Activated T-cell treated with anti-CD3 and anti-CD28 coated beads, Interleukin-2, amount 50 U/mL, for 48 hours (primary cell): ENCODE results near the gene LTO1.
A peak's percentile ranks its signal among the peaks of the same experiment; 100 is the strongest.

Experiments used
- DNase-seq, 2 experiments: peaks; one replicate each; pipeline ENCODE4 v3.0.0-alpha.2; 2020

Gene LTO1, protein sequence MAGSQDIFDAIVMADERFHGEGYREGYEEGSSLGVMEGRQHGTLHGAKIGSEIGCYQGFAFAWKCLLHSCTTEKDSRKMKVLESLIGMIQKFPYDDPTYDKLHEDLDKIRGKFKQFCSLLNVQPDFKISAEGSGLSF

DNA sequence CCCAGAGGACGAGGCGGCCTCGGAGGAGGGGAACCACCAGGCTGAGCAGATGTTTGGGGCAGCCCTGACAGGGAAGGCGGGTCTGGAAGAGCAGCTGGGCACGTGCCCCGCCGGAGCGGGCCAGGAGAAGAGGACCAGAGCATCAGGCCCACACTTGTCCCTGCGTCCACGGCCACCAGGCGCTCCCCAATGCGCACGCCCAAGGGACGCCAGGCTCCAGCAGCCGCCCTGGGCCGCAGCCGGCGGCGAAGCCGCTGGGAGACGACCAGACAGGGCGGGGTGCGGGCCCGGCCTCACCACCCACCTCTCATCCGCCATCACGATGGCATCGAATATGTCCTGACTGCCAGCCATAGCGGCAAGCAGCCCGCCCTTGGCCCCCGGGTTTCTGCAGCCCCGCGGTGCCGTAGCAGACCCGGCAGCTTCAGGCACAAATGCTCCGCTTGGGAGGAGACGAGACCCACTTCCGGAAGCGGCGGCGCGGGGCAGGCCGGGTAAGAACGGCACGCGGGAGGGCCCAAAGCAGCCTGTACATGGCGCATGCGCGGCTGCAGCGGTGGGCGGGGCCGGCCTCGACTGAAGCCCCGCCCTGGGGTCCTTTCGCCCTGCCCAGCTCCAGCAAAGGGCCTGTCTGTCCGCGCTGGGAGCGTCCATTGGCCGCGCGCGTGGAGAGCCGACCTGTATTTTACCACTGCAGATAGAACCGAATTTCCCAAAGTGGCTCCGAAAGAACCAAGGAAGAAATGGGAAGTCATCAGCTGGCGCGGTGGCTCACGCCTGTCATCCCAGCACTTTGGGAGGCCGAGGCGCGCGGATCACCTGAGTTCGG is at the start of gene LTO1:
Gene LTO1, minus strand, starts transcription at position 468 of the 829 bp plus-strand sequence. Its CDS starts 114 bp downstream, at position 354.
- DNase-seq: peak; percentile 95 to 97

DNA sequence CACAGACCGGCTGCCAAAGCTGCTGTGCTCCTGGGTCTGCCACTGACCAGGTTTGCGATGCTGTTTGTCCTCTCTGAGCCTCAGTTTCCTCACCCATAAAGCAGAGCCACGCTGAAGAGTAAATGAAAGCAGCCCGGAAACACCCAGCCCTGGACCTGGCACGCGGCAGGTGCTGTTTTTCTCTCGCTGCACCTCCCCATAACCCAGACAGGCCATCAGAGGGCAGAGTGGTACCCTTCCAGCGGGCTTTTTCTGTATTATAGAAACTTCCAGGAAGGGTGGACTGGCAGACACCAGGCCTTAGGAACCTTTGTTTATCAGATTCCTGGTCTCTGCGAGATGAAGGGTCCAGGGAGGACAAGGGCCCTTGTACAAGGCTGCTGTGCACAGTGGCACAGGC is 46.6 kb upstream of the LTO1 start:
- DNase-seq: no peak

DNA sequence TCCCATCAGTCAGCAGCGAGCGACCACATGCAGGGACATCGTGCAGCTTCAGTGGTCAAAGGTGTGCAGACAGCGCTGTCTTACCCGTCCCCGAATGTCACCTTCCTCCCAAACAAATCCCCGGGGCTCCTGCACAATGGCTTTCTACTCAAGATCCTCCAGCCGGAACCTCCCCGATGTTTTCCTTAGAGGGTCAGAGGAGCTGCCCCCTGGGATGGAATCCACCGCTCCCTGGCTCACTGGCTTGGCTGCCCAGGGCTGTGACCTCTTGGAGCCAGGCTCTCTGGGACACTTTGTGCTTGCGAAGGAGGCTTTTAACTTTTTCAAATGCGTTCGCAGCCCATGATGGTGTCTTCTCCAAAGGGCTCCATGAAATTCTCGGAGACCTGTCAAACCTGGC is 46.0 kb upstream of the LTO1 start:
- DNase-seq: no peak

DNA sequence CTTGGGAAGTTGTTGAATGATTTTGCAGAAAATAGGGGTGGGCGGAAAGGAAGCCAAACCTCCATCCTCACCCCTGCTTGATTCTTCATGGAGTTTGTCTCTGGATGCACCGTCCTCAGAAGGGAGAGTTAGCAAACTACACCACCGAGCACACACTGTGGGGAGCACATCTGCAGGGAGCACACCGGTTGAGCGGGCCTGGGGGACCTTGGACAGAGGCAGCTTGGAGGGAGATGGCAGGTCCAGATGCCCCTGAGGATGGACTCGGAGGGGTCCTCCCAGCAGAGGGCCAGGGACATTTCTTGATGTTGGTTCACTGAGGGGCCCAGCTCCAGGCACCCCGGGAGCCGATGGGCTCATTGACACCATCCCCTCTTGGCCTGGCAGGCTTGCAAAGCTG is 43.8 kb upstream of the LTO1 start:
- DNase-seq: no peak

DNA sequence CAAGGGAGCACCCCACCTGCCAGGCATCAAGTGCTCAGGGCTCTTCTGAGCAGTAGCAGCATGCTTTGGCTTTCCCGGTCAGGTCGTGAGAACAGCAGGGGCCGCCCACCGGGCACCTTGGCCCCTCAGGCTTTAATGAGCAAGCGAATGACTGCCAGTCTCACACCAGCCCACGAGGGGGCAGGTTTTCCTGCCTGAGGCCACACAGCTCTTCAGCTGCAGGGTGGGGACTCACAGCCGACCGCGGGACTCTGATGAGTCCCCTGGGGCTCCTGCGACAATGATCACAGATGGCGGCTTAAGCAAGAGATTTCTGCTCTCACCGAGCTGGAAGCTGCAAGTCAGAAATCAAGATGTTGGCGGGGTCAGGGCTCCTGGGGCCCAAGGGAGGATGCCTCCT is 43.0 kb upstream of the LTO1 start:
- DNase-seq: peak; percentile 35 to 43

DNA sequence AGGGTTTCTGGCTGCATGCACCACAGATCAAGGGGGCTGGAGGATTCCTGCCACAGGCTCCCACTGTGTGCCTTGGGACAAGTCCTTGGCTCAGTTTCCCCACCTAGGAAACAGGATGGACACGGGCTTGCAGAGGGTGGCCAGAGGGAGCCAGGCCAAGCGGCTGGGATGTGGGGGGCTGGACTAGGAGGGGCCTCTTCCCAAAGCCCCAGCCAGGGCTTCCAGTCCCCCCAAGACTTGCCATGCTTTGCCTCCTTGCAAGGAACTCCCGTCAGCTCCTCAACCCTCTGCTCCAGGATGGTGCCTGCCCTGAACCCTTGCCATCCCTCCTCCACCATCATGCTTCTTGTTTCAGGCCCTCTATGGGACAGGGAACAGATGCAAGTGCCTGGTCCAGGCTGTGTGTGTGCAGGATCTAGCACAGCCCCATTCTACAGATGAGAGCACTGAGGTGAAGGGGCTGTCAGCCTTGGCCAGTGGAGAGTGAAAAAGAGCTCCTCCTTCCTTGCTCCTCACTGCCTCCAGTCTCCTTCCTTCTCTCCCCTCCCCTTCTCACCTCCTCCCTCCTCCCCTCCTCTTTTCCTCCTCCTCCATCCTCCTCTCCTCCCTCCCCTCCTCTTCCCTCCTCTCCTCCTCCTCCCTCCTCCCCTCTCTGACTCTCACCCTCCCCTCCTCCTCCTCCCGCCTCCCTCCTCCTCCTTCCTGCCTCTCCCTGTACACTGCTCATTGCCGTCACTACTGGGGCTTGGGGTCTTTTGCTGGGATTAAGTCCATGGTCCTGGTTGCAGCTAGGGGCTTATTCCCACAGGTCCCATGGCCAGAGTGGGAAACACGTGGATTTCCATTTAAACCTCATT is 42.0 kb upstream of the LTO1 start:
- no peak for DNase-seq

DNA sequence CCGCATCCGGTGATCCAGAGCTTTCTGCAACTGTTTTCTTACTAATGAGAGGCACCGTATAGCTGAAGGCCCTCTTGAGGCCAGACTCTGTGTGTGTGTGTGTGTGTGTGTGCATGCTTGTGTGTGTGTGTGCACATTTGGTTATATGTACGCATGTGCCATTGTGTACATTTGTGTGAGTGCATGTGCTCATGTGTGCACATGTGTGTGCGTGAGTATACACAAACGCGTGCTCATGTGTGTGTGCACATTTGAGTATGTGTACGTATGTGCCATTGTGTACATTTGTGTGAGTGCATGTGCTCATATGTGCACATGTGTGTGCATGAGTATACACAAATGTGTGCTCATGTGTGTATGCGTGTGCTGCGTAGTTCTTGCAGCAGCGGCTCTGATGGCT is 40.9 kb upstream of the LTO1 start:
- DNase-seq: no peak

DNA sequence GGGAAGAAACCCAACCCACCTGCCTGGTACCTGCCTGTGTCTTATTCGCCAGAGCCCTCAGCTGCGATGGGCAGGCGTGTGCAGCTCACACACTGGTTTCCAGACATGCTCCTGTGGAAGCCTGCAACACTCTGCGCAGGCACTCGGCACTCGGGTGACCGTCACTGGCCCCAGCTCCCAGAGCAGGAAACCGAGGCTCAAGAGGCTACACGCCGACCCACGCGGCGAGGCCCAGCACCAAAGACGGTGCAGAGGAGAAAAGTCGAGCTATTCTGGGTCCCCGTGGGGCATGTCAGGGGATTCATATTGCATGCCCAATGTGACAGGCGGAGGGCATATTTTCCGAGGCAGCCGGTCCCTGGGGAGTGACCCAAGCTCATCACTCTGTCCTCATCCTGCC is 40.3 kb upstream of the LTO1 start:
- no peak for DNase-seq

DNA sequence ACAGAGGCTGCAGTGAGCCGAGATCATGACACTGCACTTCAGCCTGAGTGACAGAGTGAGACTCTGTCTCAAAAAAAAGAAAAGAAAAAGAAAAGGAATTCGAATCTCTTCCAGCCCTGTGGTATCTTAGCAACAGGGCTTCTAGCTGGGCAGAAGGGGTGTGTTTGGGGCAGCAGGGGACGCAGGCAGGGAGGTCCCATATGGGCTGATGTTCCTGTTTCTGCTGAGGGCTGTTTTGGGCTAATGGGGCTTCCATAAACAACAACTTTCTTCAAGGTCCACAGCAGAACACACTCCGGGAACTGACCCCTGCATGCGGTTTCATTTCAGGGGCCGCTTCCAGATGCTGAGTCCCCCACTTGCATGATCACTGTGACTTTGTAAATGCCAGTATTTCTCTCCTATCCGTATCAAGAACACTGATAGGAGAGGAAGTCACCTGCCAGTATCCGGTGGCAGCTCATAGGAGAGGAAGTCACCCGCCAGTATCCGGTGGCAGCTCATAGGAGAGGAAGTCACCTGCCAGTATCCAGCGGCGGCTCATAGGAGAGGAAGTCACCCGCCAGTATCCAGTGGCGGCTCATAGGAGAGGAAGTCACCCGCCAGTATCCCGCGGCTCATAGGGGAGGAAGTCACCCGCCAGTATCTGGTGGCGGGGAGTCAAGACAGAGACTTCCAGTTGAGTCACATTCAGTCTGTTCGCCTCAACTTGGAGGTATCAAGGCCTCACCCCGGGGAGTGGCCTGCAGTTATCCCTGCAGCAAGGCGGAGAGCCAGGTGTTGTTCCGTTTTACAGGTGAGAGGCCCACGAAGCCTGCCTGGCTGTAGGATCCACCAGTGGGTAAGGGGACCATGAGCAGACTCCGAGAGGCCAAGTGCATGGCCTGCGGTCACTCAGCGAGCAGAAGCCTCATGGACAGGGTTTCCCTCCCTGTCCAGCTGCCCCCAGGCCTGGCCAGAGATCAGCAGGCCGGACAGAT is 37.0 kb upstream of the LTO1 start:
- peak in 1 of 2 experiments; percentile 29 for DNase-seq

DNA sequence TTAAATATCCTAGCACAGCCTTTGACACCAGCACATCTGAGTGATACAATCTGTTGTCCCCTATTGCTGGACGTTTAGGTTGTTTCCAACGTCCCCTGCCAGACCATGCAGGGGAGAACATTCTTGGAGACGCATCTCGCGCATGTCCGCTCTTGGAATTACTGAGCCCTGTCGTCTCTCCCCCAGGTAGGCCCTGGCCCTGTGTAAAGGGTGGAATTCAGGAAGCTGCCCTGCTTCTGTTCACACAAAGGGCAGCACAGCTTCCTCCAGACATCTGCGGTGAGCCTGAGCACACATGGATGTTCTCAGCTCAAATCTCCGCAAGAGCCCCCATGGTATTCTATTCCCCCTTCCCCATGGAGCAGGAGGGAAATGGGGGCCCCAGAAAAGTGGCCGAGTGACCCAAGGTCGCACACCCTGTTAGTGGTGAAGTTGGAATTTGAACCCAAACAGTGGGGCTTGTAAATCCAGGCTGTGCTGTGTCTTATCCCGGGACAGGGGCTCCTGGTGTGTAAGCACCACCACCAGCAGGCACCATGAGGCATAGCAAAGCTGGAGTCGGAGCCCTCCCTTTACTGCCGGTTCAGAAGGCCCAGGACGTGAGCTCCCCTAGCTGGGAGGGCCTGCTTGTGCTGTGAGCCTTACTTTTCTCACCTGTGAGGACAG is 33.7 kb upstream of the LTO1 start:
- no peak for DNase-seq

DNA sequence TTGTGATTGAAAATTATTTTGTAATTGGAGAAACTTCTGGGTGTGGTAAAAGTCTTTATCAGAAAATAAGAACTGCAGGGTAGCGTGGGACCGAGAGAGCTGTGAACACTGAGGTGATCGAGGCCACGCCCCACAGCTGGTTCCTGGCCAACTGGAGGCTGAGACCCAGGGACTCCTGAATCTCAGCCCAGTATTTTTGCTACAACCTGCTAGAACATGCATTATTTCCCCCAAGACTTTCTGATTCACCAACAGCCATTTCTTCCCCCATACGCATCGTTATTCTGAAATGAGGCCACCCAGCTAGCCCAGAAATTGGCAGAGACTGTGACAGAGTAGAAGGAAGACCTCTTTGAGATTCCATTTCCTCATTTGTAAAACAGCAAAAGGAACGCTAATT is 32.0 kb upstream of the LTO1 start:
- DNase-seq: no peak

DNA sequence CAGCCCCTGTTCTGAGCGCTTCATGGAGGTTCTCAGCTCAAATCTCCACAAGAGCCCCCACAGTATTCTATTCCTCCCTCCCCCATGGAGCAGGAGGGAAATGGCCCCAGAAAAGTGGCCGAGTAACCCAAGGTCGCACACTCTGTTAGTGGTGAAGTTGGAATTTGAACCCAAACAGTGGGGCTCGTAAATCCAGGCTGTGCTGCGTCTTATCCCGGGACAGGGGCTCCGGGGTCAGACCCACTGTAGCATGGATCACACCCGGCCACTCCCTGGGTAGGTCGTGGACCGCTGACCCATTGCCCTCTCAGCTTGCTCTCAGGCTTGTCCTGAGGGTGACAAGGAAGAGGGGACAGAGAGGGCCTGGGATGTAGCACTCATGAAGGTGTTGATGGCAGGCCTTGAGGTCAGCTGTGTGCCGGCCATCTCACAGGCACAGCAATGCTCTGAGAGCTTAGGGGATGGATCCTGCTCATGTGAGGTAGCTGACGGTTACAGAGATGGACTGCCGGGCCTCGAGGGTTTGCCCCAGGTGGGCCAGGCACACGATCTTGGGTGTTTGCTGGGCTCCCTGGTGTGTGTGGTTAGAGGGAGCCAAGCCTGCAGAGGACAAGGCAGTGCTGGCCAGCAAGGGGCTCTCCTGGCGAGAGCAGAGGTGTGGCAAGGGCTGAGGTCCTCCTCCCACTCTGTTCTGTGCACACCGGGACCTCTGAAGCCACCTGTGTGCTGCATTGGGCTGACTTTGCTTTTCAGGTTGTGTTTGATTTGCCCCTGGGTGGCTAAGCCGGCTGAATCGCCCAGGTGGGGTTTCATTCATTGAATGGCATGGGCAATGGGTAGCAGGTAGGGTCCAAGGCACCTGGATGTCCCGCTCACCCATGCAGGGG is 31.0 kb upstream of the LTO1 start:
- DNase-seq: no peak

DNA sequence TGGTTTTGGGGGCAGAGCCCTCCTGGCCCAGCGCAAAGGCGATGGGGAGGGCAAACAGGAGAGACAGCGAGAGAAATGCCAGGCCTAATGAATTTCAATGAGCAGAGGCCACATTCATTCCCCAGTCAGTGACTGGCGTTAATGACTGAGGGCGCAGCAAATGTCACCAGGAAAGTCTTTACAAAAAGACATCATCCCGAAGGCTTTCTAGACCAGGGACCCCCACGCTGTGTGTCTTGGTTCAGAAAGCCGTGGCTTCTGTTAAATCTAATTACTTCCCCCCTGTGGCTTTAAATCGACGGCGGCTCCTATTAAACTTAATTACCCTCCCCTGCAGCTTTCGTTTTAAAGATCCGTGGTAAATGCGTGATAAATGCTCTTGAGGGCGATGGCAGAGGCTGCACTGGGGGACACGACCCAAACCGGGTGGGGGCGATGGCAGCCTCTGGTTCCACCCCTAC is 30.2 kb upstream of the LTO1 start:
- no peak for DNase-seq

DNA sequence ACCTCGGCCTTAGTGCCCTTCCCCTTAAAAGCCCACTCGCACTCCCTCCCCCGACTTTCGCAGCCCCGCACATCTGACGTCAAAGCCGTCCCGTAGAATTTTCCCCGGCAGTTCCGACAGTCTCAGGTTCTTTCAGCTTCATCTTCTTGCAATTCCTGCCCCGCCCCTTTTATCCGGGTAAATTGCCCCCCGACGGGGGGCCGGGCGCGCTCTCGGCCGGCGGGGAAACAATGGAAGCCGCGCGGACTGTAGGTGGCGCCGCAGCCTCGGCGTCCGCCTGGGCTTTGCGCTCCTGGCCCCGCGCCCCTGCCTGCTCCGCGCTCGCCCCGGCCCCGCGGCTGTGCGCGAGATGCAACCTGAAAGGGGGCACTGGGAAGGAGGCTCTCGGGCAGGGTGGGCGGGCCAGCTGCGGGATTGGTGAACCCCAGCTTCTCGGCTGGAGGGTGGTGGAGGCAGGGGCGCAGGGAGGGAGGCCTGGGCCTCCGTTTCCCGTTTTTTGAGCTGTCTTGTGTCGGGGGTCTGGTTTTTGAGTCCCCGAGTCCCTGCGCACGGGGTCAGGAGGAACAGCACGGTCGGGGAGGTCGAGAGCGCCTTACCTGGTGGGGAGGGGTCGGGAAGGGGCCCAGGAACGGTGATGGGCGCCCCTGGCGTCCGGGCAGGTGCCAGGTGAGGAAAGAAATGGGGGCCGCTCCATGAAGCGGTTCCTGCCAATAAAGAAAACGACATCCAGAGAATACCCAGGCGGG is 29.5 kb upstream of the LTO1 start:
- peak in 1 of 2 experiments; percentile 45 for DNase-seq

DNA sequence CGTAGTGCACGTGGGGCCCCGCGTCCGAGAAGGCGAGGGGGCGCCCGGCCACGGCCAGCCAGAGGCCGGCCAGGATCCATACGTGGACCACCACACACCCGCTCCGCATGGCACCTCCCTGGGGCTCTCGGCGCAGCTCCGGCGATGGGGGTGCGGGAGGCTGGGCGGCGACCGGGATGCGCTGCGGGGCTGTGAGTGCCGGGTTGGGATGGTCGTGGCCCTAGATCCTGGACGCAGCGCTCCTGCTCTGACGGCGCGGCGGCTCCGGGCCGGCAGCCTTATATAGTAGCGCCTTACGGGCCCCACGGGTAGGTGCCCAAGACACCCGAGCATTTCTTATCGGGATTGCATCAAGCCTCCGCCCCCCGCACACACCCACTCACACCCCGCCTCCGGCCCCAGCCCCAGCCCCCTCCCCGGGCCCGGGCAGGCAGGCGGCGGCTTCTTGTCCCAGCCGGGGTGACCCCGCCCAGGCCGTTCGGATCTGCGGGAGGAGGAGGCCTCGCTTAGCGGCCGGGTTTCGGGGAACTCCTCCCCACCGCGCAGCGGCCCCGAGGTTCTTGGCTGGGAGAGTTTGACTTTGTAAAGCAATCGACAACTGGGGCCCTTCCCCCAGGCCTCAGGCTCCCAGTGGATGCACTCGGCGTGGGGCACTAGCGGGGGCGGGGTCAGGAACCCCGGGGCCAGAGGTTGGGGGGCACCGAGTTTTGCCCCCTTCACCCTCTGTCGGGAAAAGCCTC is 28.8 kb upstream of the LTO1 start, which contains the start of gene FGF19:
Gene FGF19, minus strand, starts transcription at position 255 of the 740 bp plus-strand sequence. Its CDS starts 146 bp downstream, at position 109.
- peak; percentile 28 to 37 for DNase-seq

DNA sequence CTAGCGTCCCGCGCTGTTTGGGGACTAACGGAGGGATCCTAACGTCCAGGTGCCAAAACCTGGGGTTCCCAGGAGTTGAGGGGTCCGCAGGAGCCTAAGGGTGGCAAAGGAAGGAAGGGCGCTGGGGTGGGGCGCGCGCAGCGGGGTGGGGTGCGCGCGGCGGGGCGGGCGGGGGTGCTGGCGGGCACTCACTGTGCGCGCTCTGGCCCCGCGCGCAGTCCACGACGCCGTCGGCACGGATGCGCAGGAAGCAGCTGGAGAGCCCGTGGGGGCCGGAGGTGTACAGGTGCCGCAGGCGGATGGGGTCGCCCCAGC is 28.3 kb upstream of the LTO1 start:
- DNase-seq: no peak

DNA sequence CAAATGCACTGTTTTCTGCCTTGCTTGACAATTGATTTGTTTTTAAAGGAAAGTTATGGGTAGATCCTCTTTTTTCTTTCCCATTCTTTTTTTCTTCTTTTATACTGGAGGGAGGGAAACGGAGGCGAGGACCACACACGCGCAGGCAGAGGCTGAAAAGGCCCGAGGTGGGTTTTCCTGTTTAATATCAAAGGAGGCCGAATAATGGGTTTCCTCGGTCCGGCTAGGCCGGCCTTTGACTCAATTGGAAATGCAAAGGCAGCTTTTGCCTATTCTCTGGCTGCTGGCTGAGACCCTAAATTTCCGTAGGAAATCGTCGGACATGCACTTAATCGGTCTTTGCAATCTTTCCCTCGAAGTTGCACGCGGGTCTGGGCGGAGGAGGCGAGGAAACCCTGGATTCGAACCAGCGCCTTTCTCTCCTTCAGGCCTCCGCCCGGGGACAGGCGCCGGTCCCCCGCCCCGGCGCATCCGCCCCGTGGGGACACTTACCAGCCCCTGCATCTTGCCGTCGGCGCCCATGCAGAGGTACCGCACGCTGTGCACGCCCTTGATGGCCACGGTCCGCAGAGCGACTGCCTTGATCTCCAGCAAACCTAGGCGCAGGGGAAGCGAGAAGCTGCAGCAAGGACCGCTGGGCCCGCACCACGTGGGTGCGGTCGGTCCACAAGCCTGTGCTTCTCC is 27.8 kb upstream of the LTO1 start:
- peak in 1 of 2 experiments; percentile 27 for DNase-seq

DNA sequence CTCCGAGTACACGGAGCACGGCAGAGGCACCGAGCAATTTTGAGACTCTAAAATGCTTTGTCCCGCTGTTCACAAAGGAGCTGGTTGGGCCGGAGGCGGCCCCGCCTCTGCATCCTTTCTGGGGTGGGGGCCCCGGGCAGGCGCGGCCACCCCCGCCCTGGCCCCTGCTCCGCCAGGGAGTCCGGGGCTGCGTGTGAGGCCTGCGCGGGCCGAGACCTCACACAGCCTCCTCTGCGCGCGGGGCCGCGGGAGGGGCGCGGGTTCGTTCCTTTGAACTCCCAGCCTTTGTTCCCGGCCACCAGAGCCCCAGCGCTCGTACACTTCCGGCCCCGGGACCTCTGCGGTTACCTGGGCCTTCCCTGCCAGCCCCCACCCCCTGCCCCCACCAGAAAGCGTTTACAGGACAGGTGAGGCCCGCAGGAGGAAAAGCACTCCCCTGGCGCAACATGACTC is 27.1 kb upstream of the LTO1 start:
- DNase-seq: no peak
